Keratinocyte (primary cell): Measurements from ENCODE around the gene FNDC7. TPM values are rescaled to one million over a fixed set of nuclear protein-coding genes. Genes with fewer than 3 reads are reported as not detected.

ENCODE experiments used
- DNase-seq: peaks from one replicate; pipeline ENCODE4 v3.0.0-alpha.2; 2011; ENCODE audit warnings: low read depth, missing footprints, low spot score
- FAIRE-seq: peaks from 2 replicates; lab custom pipeline; 2011; peaks lifted over from hg19 to GRCh38; lab: Jason Lieb, UNC
- H2AFZ ChIP-seq: 2 replicates; pipeline ENCODE4 v1.6.0; 2012; ENCODE audit warnings: low read length, control low read depth, inconsistent platforms; ENCODE audit not compliant: control insufficient read depth
- H3K27ac ChIP-seq: 2 replicates; pipeline ENCODE4 v1.5.1; 2011; ENCODE audit warnings: low read length; ENCODE audit not compliant: control insufficient read depth, insufficient read depth
- H3K27me3 ChIP-seq: 3 replicates; pipeline ENCODE4 v1.6.0; 2011; ENCODE audit warnings: low read length; ENCODE audit not compliant: control insufficient read depth, insufficient read depth; ENCODE audit errors: extremely low read depth
- H3K36me3 ChIP-seq, 2 experiments: 2 replicates in 1 of 2; 3 replicates in 1 of 2; pipeline ENCODE4 v1.5.1; 2011; ENCODE audit warnings: low read length in 2 of 2, mild to moderate bottlenecking in 1 of 2; ENCODE audit not compliant: control insufficient read depth in 2 of 2, insufficient read depth in 2 of 2; ENCODE audit errors: extremely low read depth in 1 of 2
- H3K4me1 ChIP-seq: 3 replicates; pipeline ENCODE4 v1.5.1; 2011; ENCODE audit warnings: low read length; ENCODE audit not compliant: control insufficient read depth, insufficient read depth; ENCODE audit errors: extremely low read depth
- H3K4me2 ChIP-seq: 3 replicates; pipeline ENCODE4 v1.6.0; 2011; ENCODE audit warnings: low read depth, low read length; ENCODE audit not compliant: control insufficient read depth, insufficient read depth; ENCODE audit errors: extremely low read depth
- H3K4me3 ChIP-seq, 3 experiments: fragments of 200-600 bp in 1 of 3; sonication (generic) in 1 of 3; 2 replicates in 2 of 3; 3 replicates in 1 of 3; pipeline ENCODE4 v1.5.1; 2011 to 2016; ENCODE audit warnings: low read length in 3 of 3, mild to moderate bottlenecking in 3 of 3, control low read depth in 2 of 3, inconsistent platforms in 1 of 3, low read depth in 1 of 3, mixed read lengths in 1 of 3, mixed run types in 1 of 3, moderate library complexity in 1 of 3; ENCODE audit not compliant: control insufficient read depth in 2 of 3, insufficient read depth in 2 of 3; ENCODE audit errors: extremely low read depth in 1 of 3
- H3K79me2 ChIP-seq: 2 replicates; pipeline ENCODE4 v1.6.0; 2012; ENCODE audit warnings: low read length; ENCODE audit not compliant: control insufficient read depth, insufficient read depth
- H3K9ac ChIP-seq: 3 replicates; pipeline ENCODE4 v1.6.0; 2011; ENCODE audit warnings: low read length; ENCODE audit not compliant: control insufficient read depth, insufficient read depth; ENCODE audit errors: extremely low read depth
- H3K9me1 ChIP-seq: 3 replicates; pipeline ENCODE4 v1.6.0; 2011; ENCODE audit warnings: low read length; ENCODE audit not compliant: control insufficient read depth, insufficient read depth; ENCODE audit errors: extremely low read depth
- H3K9me3 ChIP-seq: 2 replicates; pipeline ENCODE4 v1.5.1; 2012; ENCODE audit warnings: low read depth, low read length; ENCODE audit not compliant: control insufficient read depth
- H4K20me1 ChIP-seq: 3 replicates; pipeline ENCODE4 v1.6.0; 2011; ENCODE audit warnings: low read length; ENCODE audit not compliant: control insufficient read depth, insufficient read depth; ENCODE audit errors: extremely low read depth
- CTCF ChIP-seq, 3 experiments: IDR thresholded peaks in 1 of 3; conservative IDR thresholded peaks in 1 of 3; optimal IDR thresholded peaks in 1 of 3; 2 replicates in 2 of 3; 3 replicates in 1 of 3; pipeline versions ENCODE3 to v1.5.1; 2011; ENCODE audit warnings: low read length in 3 of 3, mild to moderate bottlenecking in 3 of 3, moderate library complexity in 2 of 3, control low read depth in 1 of 3, inconsistent platforms in 1 of 3; ENCODE audit not compliant: insufficient read depth in 2 of 3; ENCODE audit errors: extremely low read depth in 1 of 3
- EZH2 ChIP-seq: IDR thresholded peaks from one replicate; pipeline ENCODE4 v1.6.1; 2012; ENCODE audit warnings: inconsistent platforms, mild to moderate bottlenecking, low read length, moderate library complexity
- dilution Hi-C: fragments of 300-500 bp; cut with MboI; formaldehyde crosslinking; loops from one replicate; pipeline ENCODE4 v1.7.0; 2020; ENCODE audit warnings: low sequenced_read_pairs; ENCODE audit not compliant: extremely low pct_ligation_motif_present
- polyA plus RNA-seq, 5 experiments: library from polyadenylated mRNA; depleted of rRNA in 3 of 5; stranded (reverse) in 3 of 5; stranded (forward) in 1 of 5; unstranded in 1 of 5; fragments of >200 nt; gene quantifications; 1 replicate in 1 of 5; 2 replicates in 3 of 5; 3 replicates in 1 of 5; pipeline versions ENCODE4 v1.2.1 to v1.2.3, GENCODE V29; 2011 to 2012; ENCODE audit warnings: missing spikeins in 2 of 5, low read depth in 1 of 5, low replicate concordance in 1 of 5

Gene FNDC7
- polyA plus RNA-seq, 1 donor (not counting 4 experiments of a cell fraction or from before 2014, with no cell fraction given) = 0.05 TPM

- Histone ChIP-seq H3K79me2 (no peaks in the 10 kb centered on the region), H3K27ac (no peak overlapping the region), H2AFZ (no peak overlapping the region), H3K4me3 (no peak overlapping the region), H3K4me2 (no peak overlapping the region), H3K4me1 (peaks cover 14% of the 10 kb centered on the region), H4K20me1 (no peaks in the 10 kb centered on the region), H3K36me3 (no peaks in the 10 kb centered on the region), H3K9ac (no peak overlapping the region), H3K27me3 (no peaks in the 10 kb centered on the region), H3K9me1 (no peaks in the 10 kb centered on the region), H3K9me3 (no peaks in the 10 kb centered on the region)
- dilution Hi-C loops = no loop called here
- no peak for TF ChIP-seq CTCF (optimal IDR thresholded peaks at IDR 0.05 in 1 of 3, IDR thresholded peaks at IDR 0.05 in 1 of 3, conservative IDR thresholded peaks at IDR 0.05 in 1 of 3; ENCODE audit: extremely low read depth in 1 of 3, insufficient read depth in 2 of 3, low read length in 3 of 3)
- TF ChIP-seq EZH2 = no peak
- DNase-seq (no peak), FAIRE-seq (no peak)
Measured at GRCh38 chr1:108722292-108722691, 9.6 kb downstream of the FNDC7 start.

- dilution Hi-C loops = no loop called here
- Histone ChIP-seq H2AFZ (no peak overlapping the region), H3K9ac (no peak overlapping the region), H3K27me3 (no peaks in the 10 kb centered on the region), H3K9me3 (no peaks in the 10 kb centered on the region), H3K9me1 (no peaks in the 10 kb centered on the region), H3K79me2 (no peaks in the 10 kb centered on the region), H3K4me1 (no peaks in the 10 kb centered on the region), H3K4me3 (no peak overlapping the region), H3K27ac (no peak overlapping the region), H3K36me3 (no peaks in the 10 kb centered on the region), H3K4me2 (no peak overlapping the region), H4K20me1 (no peaks in the 10 kb centered on the region)
- no peak for DNase-seq
- FAIRE-seq = no peak
- TF ChIP-seq CTCF (optimal IDR thresholded peaks at IDR 0.05 in 1 of 3, IDR thresholded peaks at IDR 0.05 in 1 of 3, conservative IDR thresholded peaks at IDR 0.05 in 1 of 3; ENCODE audit: extremely low read depth in 1 of 3, insufficient read depth in 2 of 3, low read length in 3 of 3) = no peak
- no peak for TF ChIP-seq EZH2
Measured at GRCh38 chr1:108725906-108726305, 13.2 kb downstream of the FNDC7 start.
